ENCODE data around the gene GNG4.
A peak's percentile ranks its signal among the peaks of the same experiment; 100 is the strongest.

The GNG4 gene

DNA sequence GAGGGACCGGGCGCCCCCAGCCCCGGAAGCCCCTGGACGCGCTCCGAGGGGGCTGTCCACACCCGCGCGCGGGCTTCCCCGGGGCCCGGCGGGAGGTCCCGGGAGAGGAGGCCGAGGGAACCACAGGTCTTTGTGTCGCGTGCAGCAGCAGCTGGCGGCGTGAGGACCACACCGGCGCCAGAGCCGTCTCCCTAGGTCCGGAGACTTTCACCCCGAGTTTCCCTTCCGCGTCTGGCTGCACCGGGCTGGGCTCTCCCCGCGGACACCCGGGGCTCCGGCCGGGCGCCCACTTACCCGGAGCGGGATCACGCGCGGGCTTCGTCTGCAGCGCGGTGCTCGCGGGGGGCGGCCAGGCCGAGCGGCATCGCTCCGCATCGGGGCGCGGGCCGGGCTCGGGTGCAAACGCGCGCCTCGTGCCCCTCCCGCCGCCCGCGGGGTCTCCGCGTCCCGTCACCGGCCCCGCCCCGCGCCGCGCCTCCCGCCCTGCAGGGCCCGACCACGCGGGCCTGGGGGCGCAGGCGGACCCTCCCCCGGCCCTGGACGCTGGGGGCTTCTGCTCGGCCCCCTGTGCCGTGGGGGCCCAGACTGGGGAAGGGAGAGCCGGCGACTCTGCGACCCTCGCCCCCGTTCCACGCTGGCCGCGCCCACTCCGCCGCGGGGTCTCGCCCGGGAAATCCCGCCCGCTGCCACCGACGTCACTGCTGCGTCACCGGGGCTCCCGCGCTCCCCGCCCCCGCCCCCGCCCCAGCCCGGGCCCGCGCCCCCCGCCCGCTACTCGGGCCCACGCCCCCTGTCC, at the start of gene GNG4:
GNG4 (minus strand) TSS at position 417 of the 796 bp plus-strand sequence. CDS start 65,946 bp downstream, outside the sequence.
- DNase-seq, result peak; percentile 81

GRCh38 chr1:235697508-235697907, 47.9 kb upstream of the GNG4 start:
- DNase-seq, result no peak

DNA sequence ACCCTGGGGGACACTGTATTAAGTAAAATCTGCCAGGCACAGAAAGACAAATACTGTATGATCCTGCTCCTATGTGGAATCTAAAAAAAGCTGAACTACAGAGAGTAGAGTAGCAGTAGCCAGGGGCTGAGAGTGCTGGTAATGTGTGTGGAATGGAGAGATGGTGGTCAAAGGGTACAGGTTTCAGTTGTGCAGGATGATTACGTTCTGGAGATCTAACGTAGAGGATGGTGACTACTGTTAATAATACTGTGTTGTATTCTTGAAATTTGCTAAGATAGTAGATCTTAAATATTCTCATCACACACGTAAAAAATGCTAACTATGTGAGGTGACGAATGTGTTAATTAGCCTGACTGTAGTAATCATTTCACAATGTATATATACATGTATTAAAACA, 39.8 kb upstream of the GNG4 start:
- DNase-seq, result no peak

DNA sequence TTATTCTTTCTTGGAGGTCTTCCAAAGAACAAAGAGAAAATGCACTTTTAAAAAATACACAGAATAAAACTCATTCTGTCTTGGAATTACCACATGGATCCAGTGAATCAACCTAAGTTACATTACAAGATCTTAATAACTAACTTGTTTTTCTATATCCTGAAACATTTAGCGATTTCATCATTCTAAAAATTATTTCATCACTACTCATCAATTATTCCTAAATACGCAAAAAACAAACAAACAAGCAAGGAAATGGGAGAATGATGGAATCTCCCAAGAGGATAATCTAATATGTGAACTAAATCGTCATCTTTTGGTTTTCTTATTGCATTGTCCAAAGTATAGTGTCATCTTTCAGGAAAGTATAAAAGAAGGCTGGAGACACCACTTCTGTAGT, 38.5 kb upstream of the GNG4 start:
- no peak for DNase-seq

GRCh38 chr1:235683653-235684052, 34.1 kb upstream of the GNG4 start:
- no peak for DNase-seq

GRCh38 chr1:235682216-235682615, 32.6 kb upstream of the GNG4 start:
- DNase-seq, result no peak

- DNase-seq, result no peak
These were observed 30.1 kb upstream of the GNG4 start for GRCh38 chr1:235679644-235680043.

GRCh38 chr1:235679005-235679404, 29.4 kb upstream of the GNG4 start:
- no peak for DNase-seq

DNA sequence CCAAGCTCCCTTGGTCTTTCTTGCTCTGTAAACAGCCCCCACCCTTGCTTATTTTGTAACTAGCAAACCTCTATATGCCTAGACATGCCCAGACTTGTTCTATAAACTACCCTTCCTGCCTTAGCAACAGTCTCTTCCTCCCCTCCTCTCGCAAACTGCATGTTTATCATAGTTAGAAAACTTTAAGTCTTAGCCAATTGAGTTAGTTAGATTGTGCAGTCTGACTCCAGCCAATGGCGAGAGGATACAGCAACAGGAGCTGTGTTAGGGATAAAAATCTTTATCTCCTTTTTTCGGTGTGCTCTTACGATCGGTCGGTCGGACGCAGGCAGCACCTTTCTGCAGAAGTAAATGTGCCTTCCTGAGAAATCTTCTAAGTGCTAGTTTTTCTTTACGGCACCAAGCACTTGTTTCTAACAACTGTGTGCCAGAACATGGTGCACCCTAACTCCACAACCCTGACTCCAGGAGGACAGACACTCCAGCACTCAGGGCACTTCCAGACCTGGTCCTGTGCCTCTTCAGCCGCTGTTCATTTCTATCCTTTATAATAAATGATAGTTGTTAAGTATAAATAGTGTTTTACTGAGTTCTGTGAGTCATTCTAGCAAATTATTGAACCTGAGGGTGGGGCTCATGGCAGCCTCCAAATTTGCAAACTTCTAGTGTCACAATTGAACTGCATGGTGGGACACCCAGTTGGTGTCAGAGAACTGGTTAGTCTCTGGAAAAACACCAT, 25.7 kb upstream of the GNG4 start:
- no peak for DNase-seq

GRCh38 chr1:235673981-235674380, 24.4 kb upstream of the GNG4 start:
- DNase-seq, result no peak

GRCh38 chr1:235671992-235672391, 22.4 kb upstream of the GNG4 start:
- no peak for DNase-seq

DNA sequence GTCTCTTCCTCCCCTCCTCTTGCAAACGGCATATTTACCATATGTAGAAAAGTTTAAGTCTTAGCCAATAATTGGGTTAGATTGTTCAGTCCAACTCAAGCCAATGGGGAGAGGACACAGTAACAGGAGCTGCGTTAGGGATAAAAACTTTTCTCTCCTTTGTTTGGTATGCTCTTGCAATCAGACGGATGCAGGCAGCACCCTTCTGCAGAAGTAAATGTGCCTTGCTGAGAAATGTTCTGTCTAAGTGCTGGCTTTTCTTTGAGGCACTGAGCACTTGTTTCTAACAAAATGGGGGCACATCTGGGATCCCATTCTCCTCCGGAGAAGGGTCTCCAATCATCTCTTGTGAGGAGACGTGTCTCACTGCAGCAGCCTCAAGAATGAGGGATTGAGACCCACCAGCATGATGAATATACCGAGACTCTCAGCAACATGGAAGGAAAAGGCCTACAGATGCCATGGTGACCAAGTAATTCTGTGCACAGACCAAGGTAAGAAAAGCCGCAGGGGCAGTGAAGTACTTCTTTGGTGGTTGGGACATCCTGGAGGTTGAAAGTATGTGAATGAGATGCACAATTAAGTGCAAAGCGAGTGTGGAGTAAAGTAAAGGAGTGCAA, 20.7 kb upstream of the GNG4 start:
- DNase-seq, result no peak

DNA sequence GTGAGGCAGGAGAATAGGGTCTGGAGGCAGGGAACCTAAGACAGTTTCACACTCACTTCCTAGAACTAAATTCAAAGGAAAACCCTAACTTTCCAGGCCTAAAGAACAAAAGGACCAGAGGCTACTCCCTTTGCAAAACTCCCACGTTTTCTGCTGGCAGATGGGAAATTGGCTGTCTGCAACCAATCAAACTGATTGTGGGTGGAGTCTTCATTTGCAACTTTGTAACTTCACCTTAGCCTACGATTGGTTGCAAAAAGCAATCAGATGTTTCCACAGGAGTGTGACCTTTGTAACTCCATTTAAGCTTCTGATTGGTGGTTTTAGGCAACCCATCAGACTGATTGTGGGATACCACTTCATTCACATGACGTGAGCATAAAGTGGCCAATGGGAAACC, 19.7 kb upstream of the GNG4 start:
- no peak for DNase-seq

DNA sequence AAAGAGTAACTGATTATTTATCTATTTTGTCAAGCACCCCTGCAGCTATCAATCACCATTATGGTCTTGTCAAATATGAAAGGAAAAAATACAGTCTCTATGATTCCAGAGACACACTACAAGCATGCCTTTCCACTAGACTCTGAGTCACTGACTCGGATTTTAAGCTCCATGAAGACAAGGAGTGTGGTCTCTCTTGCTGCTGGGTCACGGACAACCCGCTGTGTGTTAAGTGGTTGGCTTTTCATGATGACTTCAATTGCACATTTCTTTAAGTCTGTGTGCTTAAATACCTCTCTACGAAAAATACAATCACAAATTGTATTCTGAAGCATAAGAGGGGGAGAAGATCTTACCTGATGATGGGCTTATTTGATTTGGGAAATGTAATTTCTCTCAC, 14.0 kb upstream of the GNG4 start:
- DNase-seq, result no peak

- no peak for DNase-seq
These were observed 12.0 kb upstream of the GNG4 start for GRCh38 chr1:235661568-235661967.

- DNase-seq, result no peak
These were observed 9.7 kb upstream of the GNG4 start for GRCh38 chr1:235659186-235659771.

DNA sequence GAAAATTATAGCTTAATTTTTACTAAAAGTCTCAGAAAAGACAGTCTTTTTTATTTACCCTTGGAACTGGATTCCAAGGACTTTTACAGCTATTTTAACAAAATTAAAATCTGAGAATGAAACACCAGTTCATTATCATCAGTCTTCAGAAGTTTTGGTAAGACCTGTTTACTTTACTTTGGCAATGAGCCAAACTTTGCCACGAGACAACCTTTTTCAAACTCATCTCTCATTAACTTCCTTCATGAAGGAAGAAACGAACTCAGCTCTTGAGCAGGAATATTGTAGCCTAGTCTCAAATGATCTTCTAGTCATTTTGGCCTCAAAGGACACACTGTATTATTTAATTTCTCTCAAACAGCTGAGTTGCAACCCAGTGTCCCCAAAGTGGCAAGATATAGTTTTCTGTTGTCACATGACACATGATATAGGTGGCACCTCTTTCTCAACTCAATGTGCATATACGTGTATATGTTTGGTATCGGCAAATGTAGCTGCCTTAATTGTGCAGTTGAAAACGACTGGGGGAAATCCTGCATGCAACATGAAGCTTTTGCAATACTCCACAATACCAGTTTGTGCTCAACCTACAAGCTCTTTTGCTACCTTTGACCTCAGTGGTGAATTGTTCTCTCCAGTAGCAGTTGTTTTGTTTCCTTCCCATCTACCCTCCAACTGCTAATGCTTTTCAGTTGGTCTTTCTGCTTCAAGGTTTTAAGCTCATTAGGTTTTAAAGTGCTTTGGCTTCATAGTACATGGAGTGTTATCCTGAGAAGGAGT, 8.4 kb upstream of the GNG4 start:
- no peak for DNase-seq

DNA sequence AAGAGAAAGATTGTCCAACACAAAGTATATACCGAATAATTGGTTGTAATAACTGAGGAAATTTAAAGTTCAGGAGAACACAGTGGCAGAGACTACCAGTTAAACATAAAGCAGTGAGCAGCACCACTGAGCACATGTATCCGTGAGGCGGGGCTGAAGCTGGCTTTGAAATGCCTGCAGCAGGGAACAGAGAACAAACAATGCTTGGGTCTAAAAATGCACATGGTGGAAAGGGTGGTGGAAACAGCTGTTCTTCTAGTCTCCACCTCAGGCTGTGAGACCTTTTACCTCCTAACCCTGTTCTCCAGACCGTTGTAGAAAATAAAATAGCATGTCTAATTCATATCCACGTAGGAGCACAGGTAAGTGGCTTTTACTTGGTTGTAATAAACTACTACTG, 7.7 kb upstream of the GNG4 start:
- DNase-seq, result no peak

DNA sequence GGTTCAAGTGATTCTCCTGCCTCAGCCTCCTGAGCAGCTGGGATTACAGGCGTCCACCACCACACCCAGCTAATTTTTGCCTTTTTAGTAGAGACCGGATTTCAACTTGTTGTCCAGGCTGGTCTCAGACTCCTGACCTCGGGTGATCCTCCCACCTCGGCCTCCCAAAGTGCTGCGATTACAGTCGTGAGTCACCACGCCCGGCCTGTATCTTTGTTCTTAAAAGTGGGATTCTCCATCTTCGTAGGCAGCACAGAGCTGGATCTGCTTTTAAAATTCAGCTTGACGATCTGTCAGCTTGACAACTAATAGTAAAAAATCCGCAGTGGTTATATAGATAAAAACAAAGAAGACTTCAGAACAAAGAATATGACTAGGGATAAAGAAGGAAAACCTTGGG, 2.8 kb upstream of the GNG4 start:
- no peak for DNase-seq

DNA sequence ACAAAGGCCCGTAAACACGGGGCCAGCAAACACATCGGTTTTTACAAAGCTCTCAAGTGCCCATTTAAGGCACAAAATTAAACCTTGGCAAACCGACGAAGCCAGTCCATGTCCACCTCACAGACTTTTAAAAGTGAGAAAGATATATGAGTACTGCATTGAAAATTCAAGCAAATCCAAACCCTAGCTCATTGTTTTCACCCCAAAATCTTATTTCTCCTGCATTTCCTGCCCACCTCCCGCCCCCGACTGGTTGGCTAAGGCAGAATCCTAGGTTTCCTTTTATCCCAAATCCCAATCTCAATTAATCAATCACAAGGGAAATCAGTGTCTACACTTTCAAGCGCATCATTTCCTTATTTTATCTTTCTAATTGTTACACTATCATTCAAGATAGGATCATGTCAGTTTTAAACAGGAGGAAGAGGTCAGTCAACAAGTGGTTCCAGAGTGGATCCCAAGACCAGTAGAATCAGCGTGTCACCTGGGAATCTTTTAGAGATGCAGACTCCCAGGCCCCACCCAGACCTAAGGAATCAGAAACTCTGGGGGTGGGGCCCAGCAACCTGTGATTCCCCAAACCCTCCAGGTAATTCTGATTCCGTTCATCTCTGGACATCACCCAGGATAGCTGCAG, 1.7 kb upstream of the GNG4 start:
- no peak for DNase-seq

GRCh38 chr1:235650341-235651169, 971 bp upstream of the GNG4 start:
- peak; percentile 72 for DNase-seq

Data from retina (tissue), 1 donor.